ENCODE results near the gene OR10A2. TPM values are rescaled to one million over a fixed set of nuclear protein-coding genes. Genes with fewer than 3 reads are reported as not detected.
"Not testable (repeated sequence)": the region's sequence is repeated elsewhere in the genome, so short reads cannot be mapped to it uniquely, and the experiment has no call there.

The OR10A2 gene
- total RNA-seq, 1 donor from 2014 or later = not detected

DNA sequence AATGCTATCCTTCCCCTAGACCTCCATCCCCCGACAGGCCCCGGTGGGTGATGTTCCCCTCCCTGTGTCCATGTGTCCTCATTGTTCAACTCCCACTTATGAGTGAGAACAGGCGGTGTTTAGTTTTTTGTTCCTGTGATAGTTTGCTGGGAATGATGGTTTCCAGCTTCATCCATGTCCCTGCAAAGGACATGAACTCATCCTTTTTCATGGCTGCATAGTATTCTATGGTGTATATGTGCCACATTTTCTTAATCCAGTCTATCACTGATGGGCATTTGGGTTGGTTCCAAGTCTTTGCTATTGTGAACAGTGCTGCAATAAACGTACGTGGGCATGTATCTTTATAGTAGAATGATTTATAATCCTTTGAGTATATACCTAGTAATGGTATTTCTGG is 24.9 kb downstream of the OR10A2 start:
- DNase-seq (ENCODE audit: low read depth) = not testable (repeated sequence)

DNA sequence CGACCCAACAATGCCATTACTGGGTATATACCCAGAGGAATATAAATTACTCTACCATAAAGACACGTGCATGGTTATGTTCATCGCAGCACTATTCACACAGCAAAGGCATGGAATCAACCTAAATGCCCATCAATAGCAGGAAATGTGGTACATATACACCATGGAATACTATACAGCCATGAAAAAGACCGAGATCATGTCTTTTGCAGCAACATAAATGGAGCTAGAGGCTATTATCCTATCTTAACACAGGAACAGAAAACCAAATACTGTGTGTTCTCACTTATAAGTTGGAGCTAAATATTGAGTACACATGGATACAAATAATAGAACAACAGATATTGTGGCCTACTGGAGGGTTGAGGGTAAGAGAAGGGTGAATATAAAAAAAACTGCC is 26.0 kb downstream of the OR10A2 start:
- no peak for DNase-seq (ENCODE audit: low read depth)

DNA sequence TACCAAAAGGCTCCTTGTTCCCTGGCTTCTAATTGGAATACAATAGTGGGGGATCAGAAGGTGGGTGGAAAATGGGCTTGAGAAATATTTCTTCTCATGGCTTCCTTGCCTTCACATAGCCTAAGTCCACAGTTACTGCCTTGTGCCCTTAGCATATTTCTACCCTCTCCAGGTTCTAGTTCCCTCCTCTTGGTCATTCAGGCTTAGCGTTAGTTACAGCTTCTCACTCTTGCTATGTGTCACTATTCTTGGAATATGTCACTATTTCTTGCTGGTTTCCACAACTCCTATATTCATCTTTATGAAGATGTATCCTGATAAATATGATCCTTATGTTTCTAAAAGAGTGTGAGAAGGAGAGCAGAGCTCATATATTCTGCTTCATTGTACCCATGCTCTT is 27.0 kb downstream of the OR10A2 start:
- DNase-seq (ENCODE audit: low read depth) = no peak

DNA sequence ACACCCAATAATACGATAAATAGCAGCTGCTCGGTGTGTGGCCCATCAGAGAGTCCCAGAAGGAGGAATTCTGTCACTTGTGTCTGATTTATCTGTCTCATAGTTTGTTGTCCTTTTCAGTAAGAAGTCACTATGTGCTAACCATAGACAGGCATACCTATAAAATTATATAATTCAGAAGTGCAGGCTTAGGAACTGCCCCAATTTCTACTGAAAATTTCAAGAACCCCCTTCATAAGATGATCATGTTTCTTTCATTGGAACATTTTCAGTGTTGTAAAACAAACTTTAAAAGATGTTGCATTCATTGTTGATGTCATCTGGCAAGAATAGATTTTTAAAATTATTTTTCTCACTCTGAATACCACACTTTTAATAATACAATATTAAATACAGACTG is 29.5 kb downstream of the OR10A2 start, which contains the start of gene OR2D2:
TSS of gene OR2D2 (minus strand) at position 101 of the 400 bp plus-strand sequence. CDS start at position 101, 0 bp downstream.
- DNase-seq (ENCODE audit: low read depth) = no peak

DNA sequence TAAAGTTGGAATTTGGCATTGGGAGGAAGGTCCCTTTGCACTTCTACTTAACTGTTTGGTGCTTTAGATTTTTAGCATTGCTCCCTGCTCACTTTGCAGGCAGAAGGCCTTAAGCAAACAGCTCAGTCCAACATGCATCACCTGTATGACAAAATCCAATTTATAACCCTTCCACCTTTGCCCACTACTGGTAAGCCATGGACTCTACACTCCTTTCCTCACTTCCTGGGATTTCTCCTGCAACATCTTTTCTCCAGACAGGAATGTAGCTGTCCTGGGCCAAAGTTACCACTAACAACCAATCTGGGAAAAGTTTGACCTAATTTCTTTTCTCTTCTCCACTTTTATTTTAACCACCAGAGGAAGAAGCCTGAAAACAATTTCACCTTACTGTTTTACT is 31.2 kb downstream of the OR10A2 start:
- DNase-seq (ENCODE audit: low read depth) = no peak

DNA sequence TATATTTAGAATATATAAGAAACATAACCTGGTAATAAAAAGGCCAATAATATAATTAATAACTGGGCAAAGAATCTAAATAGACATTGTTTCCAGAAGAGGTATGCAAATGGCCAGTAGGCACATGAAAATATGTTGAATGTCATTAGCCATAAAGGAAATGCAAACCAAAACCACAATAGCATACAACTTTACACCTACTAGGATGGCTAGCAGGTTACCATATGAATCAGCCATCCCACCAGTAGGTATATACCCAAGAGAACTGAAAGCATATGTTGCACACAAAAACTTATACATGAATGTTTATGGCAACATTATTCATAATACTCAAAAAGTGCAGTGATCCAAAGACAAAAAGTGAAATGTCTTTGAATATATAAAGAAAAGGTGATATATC is 32.2 kb downstream of the OR10A2 start:
- DNase-seq (ENCODE audit: low read depth) = no peak

DNA sequence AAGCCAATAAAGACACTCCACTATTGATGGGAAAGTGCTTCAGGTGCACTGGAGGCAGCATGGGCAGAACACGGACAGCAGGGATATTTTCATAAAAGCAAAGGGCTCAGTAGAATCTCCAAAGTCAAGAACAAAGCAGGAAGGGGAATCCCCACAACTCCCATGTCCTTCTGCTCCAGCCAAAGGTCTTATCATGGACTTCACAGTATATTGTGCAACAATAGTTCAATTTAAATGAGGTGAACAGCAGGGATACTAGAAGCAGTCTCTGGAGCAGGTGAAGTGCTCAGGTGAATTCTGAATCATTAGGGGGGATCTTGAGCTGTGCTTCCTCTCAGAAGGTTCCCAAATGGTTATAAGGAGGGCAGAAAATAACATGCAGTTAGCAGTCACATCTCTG is 36.1 kb downstream of the OR10A2 start:
- no peak for DNase-seq (ENCODE audit: low read depth)

DNA sequence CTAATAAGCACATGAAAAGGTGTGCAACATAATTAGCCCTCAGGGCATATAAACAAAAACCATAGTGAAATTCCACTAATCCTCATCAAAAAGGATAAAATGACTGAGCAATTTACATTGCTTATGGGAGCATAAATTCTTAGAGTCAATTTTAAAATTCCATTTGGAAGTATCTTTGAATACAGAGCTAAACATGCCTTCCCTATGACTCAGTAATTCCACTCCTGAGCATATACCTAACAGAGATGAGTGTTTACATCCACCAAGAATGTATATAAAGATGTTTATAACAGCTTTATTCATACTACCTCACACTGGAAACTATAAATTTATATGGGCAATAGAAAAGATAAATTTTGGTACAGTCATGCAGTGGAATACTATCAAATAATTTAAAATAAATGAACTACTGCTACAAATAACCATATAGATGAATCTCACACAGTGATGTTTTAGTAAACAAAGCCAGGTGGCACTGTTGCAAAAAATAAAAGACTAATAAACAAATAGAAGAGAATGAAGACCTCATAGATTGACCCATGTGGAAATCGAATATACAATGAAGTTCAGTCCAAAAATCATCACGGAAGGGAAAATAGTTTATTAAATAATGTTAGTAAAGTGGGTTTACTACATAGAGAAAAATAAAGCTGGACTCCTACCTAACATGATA is 37.6 kb downstream of the OR10A2 start:
- DNase-seq (ENCODE audit: low read depth) = no peak

DNA sequence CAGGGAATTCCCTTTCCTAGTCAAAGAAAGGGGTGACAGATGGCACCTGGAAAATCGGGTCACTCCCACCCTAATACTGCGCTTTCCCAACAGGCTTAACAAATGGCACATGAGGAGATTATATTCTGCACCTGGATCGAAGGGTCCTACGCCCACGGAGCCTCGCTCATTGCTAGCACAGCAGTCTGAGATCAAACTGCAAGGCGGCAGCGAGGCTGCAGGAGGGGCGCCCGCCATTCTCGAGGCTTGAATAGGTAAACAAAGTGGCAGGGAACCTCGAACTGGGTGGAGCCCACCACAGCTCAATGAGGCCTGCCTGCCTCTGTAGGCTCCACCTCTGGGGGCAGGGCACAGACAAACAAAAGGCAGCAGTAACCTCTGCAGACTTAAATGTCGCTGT is 41.9 kb downstream of the OR10A2 start:
- DNase-seq (ENCODE audit: low read depth) = not testable (repeated sequence)

DNA sequence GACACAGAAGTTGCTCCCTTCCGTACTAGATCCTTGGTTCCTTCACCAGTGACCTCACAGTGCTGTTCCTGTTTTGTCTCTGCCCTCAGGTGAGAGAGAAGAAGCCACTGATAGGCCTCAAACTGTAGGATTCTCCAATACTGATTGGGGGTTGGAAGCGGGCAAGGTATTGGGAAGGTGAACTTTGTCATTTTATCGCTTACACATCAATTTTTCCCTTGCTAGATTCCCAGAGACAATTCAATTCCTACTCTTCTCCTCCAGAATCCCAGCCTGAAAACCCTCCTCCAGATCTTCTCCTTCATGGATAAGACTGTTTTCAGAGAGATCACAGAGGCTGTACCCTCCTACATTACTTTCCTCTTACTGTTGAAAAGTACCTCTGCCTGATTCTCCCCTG is 48.5 kb downstream of the OR10A2 start:
- no peak for DNase-seq (ENCODE audit: low read depth)

DNA sequence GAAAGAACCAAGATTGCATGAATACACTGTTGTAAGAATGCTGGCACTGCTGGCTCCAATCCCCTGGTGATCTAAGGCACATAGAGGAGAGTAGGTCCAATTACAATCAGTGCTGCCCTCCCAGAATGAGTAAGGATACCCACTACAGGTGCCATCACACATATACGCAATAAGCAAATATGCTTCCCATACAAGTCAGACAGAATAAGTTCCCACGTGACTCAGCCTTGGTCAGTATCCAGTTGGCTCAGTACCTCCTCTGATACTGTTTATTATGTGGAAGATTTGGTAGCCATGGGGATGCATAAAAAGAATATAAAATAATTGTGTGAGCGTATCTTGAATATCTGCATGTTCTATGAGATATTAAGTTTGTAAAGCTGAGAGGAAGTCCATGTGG is 49.1 kb downstream of the OR10A2 start:
- DNase-seq (ENCODE audit: low read depth) = no peak

DNA sequence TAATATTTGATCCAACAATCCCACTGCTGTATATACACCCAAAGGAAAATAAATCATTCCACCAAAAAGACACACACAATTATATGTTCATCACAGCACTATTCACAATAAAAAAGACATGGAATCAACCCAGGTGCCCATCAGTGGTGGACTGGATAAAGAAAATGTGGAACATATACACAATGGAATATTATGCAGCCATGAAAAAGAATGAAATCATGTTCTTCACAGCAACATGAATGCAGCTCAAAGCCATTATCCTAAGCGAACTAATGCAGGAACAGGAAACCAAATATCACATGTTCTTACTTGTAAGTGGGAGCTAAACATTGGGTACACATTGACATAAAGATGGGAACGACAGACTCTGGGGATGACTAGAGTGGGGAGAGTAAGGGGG is 56.8 kb downstream of the OR10A2 start:
- no peak for DNase-seq (ENCODE audit: low read depth)

DNA sequence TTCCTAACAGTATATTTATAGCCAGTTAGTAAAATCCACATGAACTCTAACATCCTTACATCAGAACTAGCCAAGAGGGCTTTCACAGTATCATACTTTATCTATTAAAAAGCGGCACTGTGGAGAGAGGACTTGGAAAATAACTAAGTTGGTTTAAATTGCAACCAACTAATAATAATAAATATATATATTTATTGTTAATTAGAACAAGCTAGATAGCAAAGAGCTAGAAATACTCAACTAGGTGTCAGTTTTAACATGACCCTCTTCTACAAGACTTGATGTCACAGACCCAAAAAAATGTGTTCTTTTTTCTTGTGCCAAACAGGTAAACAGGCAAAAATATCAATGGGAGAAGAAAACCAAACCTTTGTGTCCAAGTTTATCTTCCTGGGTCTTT is 57.8 kb downstream of the OR10A2 start, which contains the start of gene OR2D3:
TSS of gene OR2D3 (plus strand) at position 301 of the 400 bp plus-strand sequence. CDS start at position 301, 0 bp downstream.
- DNase-seq (ENCODE audit: low read depth) = no peak

Other genes with a start within 250 kb of the OR10A2 start
- 16.1 and 107 TPM in 2 replicates for gene TPP1, start 243.6 kb upstream of the OR10A2 start, total RNA-seq
- gene DCHS1, start 207.2 kb upstream of the OR10A2 start, total RNA-seq = under 0.01 and 1.3 TPM in 2 replicates
- gene MRPL17, start 179.7 kb upstream of the OR10A2 start, total RNA-seq = 27.2 and 49.8 TPM in 2 replicates
- 0.25 and 0.35 TPM in 2 replicates for gene OR2AG2, start 91.1 kb upstream of the OR10A2 start, total RNA-seq
- gene OR2AG1, start 80.0 kb upstream of the OR10A2 start, total RNA-seq = not detected in 2 replicates
- gene OR6A2, start 63.4 kb upstream of the OR10A2 start, total RNA-seq = 0.50 TPM in 1 of 2 replicates, not detected in the other
- not detected in 2 replicates for gene OR10A5, start 17.4 kb upstream of the OR10A2 start, total RNA-seq
- not detected in 2 replicates for gene OR10A4, start 13.6 kb downstream of the OR10A2 start, total RNA-seq
- 0.40 TPM in 1 of 2 replicates, not detected in the other for gene OR2D2, start 29.4 kb downstream of the OR10A2 start, total RNA-seq
- gene OR2D3, start 57.9 kb downstream of the OR10A2 start, total RNA-seq = not detected in 2 replicates
- 5.4 TPM in 2 replicates for gene ZNF215, start 63.4 kb downstream of the OR10A2 start, total RNA-seq
- gene ZNF214, start 157.3 kb downstream of the OR10A2 start, total RNA-seq = 3.8 and 8.4 TPM in 2 replicates
- gene NLRP14, start 157.4 kb downstream of the OR10A2 start, total RNA-seq = 0.10 TPM in 1 of 2 replicates, not detected in the other
- gene RBMXL2, start 225.9 kb downstream of the OR10A2 start, total RNA-seq = not detected in 2 replicates